Mesendoderm (in vitro differentiated cells): ENCODE results near the gene ZBED4.
A peak's percentile ranks its signal among the peaks of the same experiment; 100 is the strongest.

Source experiments
- DNase-seq: peaks from one replicate; pipeline ENCODE4 v3.0.0; 2013
- H2AK5ac ChIP-seq: 2 replicates; pipeline ENCODE4 v1.6.1; 2013; ENCODE audit warnings: low read length, inconsistent platforms
- H2BK120ac ChIP-seq: 2 replicates; pipeline ENCODE4 v1.6.1; 2013; ENCODE audit warnings: low read depth, mild to moderate bottlenecking, low read length, moderate library complexity, mixed read lengths
- H2BK15ac ChIP-seq: replicated peaks from 2 replicates; pipeline ENCODE4 v1.6.1; 2013; ENCODE audit warnings: low read depth, mild to moderate bottlenecking, moderate library complexity
- H2BK5ac ChIP-seq: 2 replicates; pipeline ENCODE4 v1.6.1; 2013; ENCODE audit warnings: low read length, inconsistent platforms
- H3K18ac ChIP-seq: 2 replicates; pipeline ENCODE4 v1.6.1; 2013; ENCODE audit warnings: mild to moderate bottlenecking, low read length, mixed read lengths
- H3K23ac ChIP-seq: one replicate; pipeline ENCODE4 v1.6.1; 2013; ENCODE audit warnings: low read length
- H3K27ac ChIP-seq: 2 replicates; pipeline ENCODE4 v1.5.1; 2013; ENCODE audit warnings: low read depth, mild to moderate bottlenecking, inconsistent platforms, low read length, moderate library complexity
- H3K27me3 ChIP-seq: 2 replicates; pipeline ENCODE4 v1.6.1; 2013; ENCODE audit warnings: low read length, control low read depth, mild to moderate bottlenecking, inconsistent platforms; ENCODE audit not compliant: insufficient read depth, poor library complexity
- H3K36me3 ChIP-seq: 2 replicates; pipeline ENCODE4 v1.6.1; 2013; ENCODE audit warnings: low read length, inconsistent platforms; ENCODE audit not compliant: control insufficient read depth, insufficient read depth
- H3K4ac ChIP-seq: one replicate; pipeline ENCODE4 v1.6.1; 2013; ENCODE audit warnings: low read depth, mild to moderate bottlenecking, low read length, moderate library complexity
- H3K4me1 ChIP-seq: 2 replicates; pipeline ENCODE4 v1.6.1; 2013; ENCODE audit warnings: low read depth, low read length, inconsistent platforms; ENCODE audit not compliant: control insufficient read depth
- H3K4me2 ChIP-seq: 2 replicates; pipeline ENCODE4 v1.6.1; 2013; ENCODE audit warnings: low read length
- H3K4me3 ChIP-seq: 2 replicates; pipeline ENCODE4 v1.5.1; 2013; ENCODE audit warnings: mild to moderate bottlenecking, low read length
- H3K56ac ChIP-seq: one replicate; pipeline ENCODE4 v1.6.1; 2013; ENCODE audit warnings: low read length
- H3K79me1 ChIP-seq: 2 replicates; pipeline ENCODE4 v1.6.1; 2013; ENCODE audit warnings: low read length, inconsistent platforms
- H3K79me2 ChIP-seq: 2 replicates; pipeline ENCODE4 v1.6.1; 2013; ENCODE audit warnings: mild to moderate bottlenecking, low read length; ENCODE audit not compliant: control insufficient read depth, insufficient read depth
- H3K9ac ChIP-seq: 2 replicates; pipeline ENCODE4 v1.6.1; 2013; ENCODE audit warnings: low read length, inconsistent platforms
- H4K5ac ChIP-seq: one replicate; pipeline ENCODE4 v1.6.1; 2013; ENCODE audit warnings: low read length
- H4K8ac ChIP-seq: one replicate; pipeline ENCODE4 v1.6.1; 2013; ENCODE audit warnings: low read depth, mild to moderate bottlenecking, control low read depth, low read length, moderate library complexity
- WGBS: extraction: QIAGEN DNeasy Blood & Tissue Kit; methylation state at CpG from one replicate; pipeline ENCODE4 v1.1.7; 2013; ENCODE audit warnings: low lambda C conversion rate, missing lambda C conversion rate; ENCODE audit not compliant: insufficient coverage; ENCODE audit errors: extremely low coverage; 5-methylcytosine and 5-hydroxymethylcytosine counted together

Gene ZBED4

GRCh38 chr22:49824936-49825335 is 28.7 kb upstream of the ZBED4 start:
- H3K36me3 ChIP-seq: peaks cover 19% of the 10 kb centered on the region
- peak overlapping the region; percentile 42 for H3K9ac ChIP-seq
- H2AK5ac ChIP-seq: no peak overlapping the region
- peak overlapping the region; percentile 2 for H3K56ac ChIP-seq
- no peak overlapping the region for H4K8ac ChIP-seq
- H4K5ac ChIP-seq: no peak overlapping the region
- no peak overlapping the region for H2BK120ac ChIP-seq
- H3K79me2 ChIP-seq: peaks cover 70% of the 10 kb centered on the region
- H3K79me1 ChIP-seq: peaks cover 24% of the 10 kb centered on the region
- no peak overlapping the region for H3K4me3 ChIP-seq
- H3K4me1 ChIP-seq: peaks cover 1% of the 10 kb centered on the region
- no peak overlapping the region for H3K4ac ChIP-seq
- H3K23ac ChIP-seq: no peak overlapping the region
- no peak for DNase-seq
- H2BK15ac ChIP-seq: no peak overlapping the region
- no peak overlapping the region for H3K27ac ChIP-seq
- no peak overlapping the region for H3K18ac ChIP-seq
- no peaks in the 10 kb centered on the region for H3K27me3 ChIP-seq
- no CpG with 5 or more reads among the region's 12 CpGs for WGBS
- no peak overlapping the region for H2BK5ac ChIP-seq
- H3K4me2 ChIP-seq: no peak overlapping the region

- H3K27ac ChIP-seq: no peak overlapping the region
- no peak overlapping the region for H3K23ac ChIP-seq
- no peak overlapping the region for H3K4ac ChIP-seq
- H3K27me3 ChIP-seq: no peaks in the 10 kb centered on the region
- no peak overlapping the region for H3K18ac ChIP-seq
- no CpG with 5 or more reads among the region's 10 CpGs for WGBS
- peak overlapping the region; percentile 42 for H3K9ac ChIP-seq
- no peak overlapping the region for H3K4me2 ChIP-seq
- no peak overlapping the region for H2AK5ac ChIP-seq
- no peak for DNase-seq
- H3K79me1 ChIP-seq: peaks cover 21% of the 10 kb centered on the region
- no peak overlapping the region for H4K5ac ChIP-seq
- H4K8ac ChIP-seq: no peak overlapping the region
- no peak overlapping the region for H2BK120ac ChIP-seq
- H2BK15ac ChIP-seq: no peak overlapping the region
- H3K79me2 ChIP-seq: peaks cover 64% of the 10 kb centered on the region
- peaks cover 1% of the 10 kb centered on the region for H3K4me1 ChIP-seq
- no peak overlapping the region for H3K4me3 ChIP-seq
- peaks cover 16% of the 10 kb centered on the region for H3K36me3 ChIP-seq
- H3K56ac ChIP-seq: no peak overlapping the region
- H2BK5ac ChIP-seq: no peak overlapping the region
Measured at GRCh38 chr22:49825436-49825835, 28.2 kb upstream of the ZBED4 start.

- H3K4me2 ChIP-seq: peak overlapping the region; percentile 42
- H3K4me3 ChIP-seq: peak overlapping the region; percentile 90
- no peaks in the 10 kb centered on the region for H3K27me3 ChIP-seq
- peak overlapping the region; percentile 85 for H3K9ac ChIP-seq
- peak overlapping the region; percentile 90 for H3K4ac ChIP-seq
- peaks cover 16% of the 10 kb centered on the region for H3K36me3 ChIP-seq
- H2AK5ac ChIP-seq: no peak overlapping the region
- H3K18ac ChIP-seq: no peak overlapping the region
- no peak overlapping the region for H4K5ac ChIP-seq
- peaks cover 1% of the 10 kb centered on the region for H3K4me1 ChIP-seq
- DNase-seq: no peak
- no peak overlapping the region for H2BK120ac ChIP-seq
- H4K8ac ChIP-seq: no peak overlapping the region
- no peak overlapping the region for H3K23ac ChIP-seq
- no CpG with 5 or more reads among the region's 31 CpGs for WGBS
- no peak overlapping the region for H2BK5ac ChIP-seq
- H3K79me1 ChIP-seq: peaks cover 18% of the 10 kb centered on the region
- H3K56ac ChIP-seq: peak overlapping the region; percentile 79
- H3K27ac ChIP-seq: no peak overlapping the region
- no peak overlapping the region for H2BK15ac ChIP-seq
- peaks cover 58% of the 10 kb centered on the region for H3K79me2 ChIP-seq
Measured at GRCh38 chr22:49825944-49826602, 27.6 kb upstream of the ZBED4 start.

- DNase-seq: peak; percentile 25
- H4K8ac ChIP-seq: no peak overlapping the region
- H3K56ac ChIP-seq: peak overlapping the region; percentile 79
- peak overlapping the region; percentile 90 for H3K4me3 ChIP-seq
- no peaks in the 10 kb centered on the region for H3K27me3 ChIP-seq
- no peak overlapping the region for H2BK5ac ChIP-seq
- no peak overlapping the region for H2BK15ac ChIP-seq
- H2AK5ac ChIP-seq: no peak overlapping the region
- no peak overlapping the region for H2BK120ac ChIP-seq
- peak overlapping the region; percentile 85 for H3K9ac ChIP-seq
- H3K4me1 ChIP-seq: peaks cover 1% of the 10 kb centered on the region
- peaks cover 15% of the 10 kb centered on the region for H3K79me1 ChIP-seq
- no CpG with 5 or more reads among the region's 86 CpGs for WGBS
- H3K36me3 ChIP-seq: peaks cover 14% of the 10 kb centered on the region
- H3K79me2 ChIP-seq: peaks cover 51% of the 10 kb centered on the region
- peak overlapping the region; percentile 42 for H3K4me2 ChIP-seq
- H3K23ac ChIP-seq: peak overlapping the region; percentile 66
- H4K5ac ChIP-seq: no peak overlapping the region
- peak overlapping the region; percentile 96 for H3K18ac ChIP-seq
- H3K27ac ChIP-seq: no peak overlapping the region
- peak overlapping the region; percentile 90 for H3K4ac ChIP-seq
Measured at GRCh38 chr22:49826603-49827270, 26.9 kb upstream of the ZBED4 start.

GRCh38 chr22:49827271-49827852 is 26.3 kb upstream of the ZBED4 start:
- H3K4me1 ChIP-seq: peaks cover 1% of the 10 kb centered on the region
- no CpG with 5 or more reads among the region's 110 CpGs for WGBS
- no peak for DNase-seq

More at GRCh38 chr22:49827271-49827852, 26.3 kb upstream of the ZBED4 start:
- H3K4me2 ChIP-seq: no peak overlapping the region
- H2BK5ac ChIP-seq: no peak overlapping the region
- peaks cover 45% of the 10 kb centered on the region for H3K79me2 ChIP-seq
- peaks cover 15% of the 10 kb centered on the region for H3K79me1 ChIP-seq
- peaks cover 14% of the 10 kb centered on the region for H3K36me3 ChIP-seq
- H4K5ac ChIP-seq: no peak overlapping the region
- H2BK120ac ChIP-seq: peak overlapping the region; percentile 40
- peak overlapping the region; percentile 96 for H3K18ac ChIP-seq
- H3K27me3 ChIP-seq: no peaks in the 10 kb centered on the region
- H4K8ac ChIP-seq: peak overlapping the region; percentile 16
- H2BK15ac ChIP-seq: no peak overlapping the region
- no peak overlapping the region for H2AK5ac ChIP-seq
- H3K9ac ChIP-seq: peak overlapping the region; percentile 85
- no peak overlapping the region for H3K27ac ChIP-seq
- no peak overlapping the region for H3K23ac ChIP-seq
- H3K4me3 ChIP-seq: peak overlapping the region; percentile 90
- H3K56ac ChIP-seq: peak overlapping the region; percentile 79
- H3K4ac ChIP-seq: peak overlapping the region; percentile 90
